ENCODE results near the gene HADHB.

The HADHB gene

DNA sequence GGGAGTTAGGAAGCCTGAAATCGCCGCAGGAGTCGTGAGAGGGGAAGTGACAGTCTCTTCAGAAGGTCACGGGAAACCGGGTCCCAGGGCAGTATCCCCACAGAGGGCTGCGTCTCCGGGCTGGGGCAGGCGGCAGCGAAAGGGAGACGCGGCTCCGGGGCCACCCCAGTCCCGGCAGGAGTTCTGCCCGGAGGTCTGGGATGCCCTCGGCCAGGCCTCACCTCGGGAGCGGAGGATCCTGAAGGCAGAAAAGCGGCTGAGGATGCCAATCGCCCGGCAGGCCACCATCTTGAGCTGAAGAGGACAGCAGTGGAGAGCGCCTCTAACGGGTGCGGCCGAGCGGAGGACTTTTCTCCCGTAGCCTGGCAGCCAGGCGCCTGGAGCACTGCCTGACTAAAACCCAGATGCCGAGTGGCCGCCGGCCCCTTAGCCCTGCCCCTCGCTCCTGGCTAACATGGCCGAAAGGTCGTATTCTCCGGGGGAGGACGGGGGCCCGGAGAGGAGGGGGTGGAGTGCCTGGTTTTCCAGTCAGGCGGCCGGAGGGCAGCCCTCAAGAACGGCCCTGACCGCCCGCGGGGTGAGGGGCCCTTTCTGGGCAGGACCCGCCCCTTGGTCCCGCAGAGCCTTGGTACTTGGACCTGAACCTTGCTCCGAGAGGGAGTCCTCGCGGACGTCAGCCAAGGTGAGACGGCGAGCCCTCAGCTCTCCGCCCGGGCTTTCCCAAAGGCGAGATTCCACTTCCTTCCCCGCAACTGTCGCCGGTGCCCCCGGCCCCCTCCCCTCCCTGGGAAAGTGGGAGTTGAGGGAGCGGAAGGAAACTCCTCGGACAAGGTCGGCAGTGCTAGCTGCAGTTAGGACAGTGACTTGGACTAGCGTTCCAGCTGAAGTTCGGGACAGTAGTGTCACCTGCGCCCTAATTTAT lies at the start of gene HADHB, which contains the start of gene HADHA:
HADHB (plus strand) TSS at position 631 of the 922 bp plus-strand sequence. CDS start 9,316 bp downstream, outside the sequence.
HADHA (minus strand) TSS at position 324 of the 922 bp plus-strand sequence; CDS start at position 288, 36 bp downstream.
- peak; percentile 89 for DNase-seq

DNA sequence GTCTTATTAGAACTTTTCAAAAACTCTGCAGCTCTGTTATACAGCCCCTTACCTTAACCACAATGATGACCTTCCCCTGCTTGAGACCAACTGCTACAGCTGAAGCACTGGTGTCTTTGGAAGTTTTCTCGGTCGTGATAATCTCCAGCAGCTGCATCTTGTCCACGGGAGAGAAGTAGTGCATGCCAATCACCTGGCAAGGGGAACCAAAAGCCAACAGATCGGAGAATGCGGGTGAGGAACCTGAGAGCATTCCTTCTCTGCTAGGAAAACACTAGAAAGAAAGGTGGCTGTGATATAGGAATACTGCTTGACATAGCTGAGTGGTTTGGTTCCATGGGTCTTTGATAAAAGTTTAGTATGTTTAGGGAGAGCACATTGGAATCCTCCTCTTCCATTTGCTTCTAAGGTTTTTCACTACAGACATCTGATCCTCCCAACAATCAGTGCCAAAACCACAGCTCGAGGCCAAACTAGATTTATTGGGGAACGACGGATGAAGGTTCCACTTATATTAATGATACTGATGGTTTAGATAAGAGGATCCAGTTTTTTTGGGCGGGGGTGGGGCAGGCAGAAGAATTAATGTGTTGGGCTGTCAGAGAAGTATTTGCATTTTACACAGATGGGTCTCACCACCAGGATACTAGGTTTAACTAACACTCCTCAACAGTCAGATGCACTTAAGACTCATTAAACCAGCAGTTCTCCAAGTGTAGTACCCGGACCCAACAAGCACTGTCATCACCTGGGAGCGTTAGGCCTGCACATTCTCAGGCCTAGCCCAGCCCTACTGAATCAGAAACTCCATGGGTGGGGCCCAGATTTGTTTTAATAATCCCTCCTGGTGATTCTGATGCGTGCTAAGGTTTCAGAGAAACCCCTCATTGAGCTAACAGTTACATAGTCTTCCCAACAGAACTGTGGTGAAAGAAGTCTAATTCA lies 49.4 kb upstream of the HADHB start:
- DNase-seq: no peak

DNA sequence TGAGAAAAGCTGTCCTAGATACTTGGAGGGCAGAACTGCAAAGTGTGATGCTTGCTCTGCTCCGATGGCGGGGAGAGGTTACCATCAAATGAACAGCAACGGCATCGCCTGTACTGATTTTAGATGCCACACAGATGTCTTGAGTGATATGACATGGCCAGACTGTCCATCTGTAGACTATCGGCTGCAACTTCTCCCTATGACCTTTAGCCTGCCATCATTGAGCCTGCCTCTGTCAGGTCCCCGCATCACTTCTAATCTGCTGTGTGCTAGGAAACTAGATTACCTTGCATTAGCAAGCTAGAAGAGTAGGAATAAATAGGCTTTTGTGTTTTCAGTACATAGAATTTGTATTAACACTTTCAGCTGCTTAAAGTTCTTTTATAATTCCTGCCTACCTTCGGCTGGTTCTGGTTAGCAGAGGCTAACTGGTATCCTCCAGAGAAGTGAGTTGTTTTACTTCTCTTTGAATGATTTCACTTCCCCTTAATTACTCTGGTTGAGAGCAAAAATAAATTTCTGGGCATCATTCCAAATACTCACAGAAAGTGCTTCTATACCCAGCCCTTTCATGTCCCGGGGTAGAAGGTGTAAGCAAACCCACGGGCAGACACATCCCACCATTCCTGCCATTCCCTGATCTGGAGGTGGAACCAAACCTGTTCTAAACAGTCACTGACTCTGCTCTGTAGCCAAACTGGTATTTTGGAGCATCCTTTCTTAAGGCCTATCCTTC lies 47.9 kb upstream of the HADHB start:
- DNase-seq: no peak

DNA sequence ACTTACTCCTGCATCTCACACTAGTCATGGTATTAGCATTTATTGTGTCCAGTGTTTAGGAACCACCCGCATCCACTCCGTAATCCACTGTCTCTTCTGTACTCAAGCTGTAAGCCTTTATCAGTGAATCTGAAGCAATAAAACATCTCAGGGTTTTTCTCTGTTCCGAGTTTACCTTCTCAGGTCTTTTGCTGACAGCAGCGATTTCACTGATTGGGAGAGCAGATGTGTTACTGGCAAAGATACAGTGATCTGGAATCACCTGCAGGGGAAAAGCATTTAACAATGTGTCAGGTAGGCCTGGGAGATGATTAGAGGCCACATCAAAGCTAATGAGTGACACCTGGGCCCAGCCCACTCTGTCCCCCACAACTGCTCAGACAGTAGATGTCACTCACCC lies 47.2 kb upstream of the HADHB start:
- DNase-seq: no peak

DNA sequence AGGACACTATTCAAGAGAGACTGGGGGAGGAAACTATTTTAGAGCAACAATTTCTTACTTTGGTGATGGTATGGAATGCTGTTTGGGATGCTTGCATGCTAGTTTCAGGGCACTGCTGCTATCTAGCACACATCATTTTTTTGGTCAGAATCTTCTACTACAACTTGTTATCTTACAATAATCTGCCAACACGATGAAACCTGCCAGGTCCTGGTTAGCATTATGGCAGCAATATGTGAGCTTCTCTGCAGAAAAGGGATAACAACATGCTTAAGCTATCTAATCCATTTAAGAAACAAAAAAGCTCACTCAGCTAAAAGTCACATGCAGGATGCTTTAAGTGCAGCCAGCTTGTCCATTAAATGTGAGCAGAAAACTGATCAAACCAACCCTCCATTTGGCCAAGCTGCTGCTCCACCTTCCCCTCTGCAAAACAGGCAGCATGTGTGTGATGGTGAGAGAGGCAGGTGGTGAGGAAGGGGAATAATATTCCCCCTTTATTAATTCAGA lies 41.7 kb upstream of the HADHB start:
- no peak for DNase-seq

DNA sequence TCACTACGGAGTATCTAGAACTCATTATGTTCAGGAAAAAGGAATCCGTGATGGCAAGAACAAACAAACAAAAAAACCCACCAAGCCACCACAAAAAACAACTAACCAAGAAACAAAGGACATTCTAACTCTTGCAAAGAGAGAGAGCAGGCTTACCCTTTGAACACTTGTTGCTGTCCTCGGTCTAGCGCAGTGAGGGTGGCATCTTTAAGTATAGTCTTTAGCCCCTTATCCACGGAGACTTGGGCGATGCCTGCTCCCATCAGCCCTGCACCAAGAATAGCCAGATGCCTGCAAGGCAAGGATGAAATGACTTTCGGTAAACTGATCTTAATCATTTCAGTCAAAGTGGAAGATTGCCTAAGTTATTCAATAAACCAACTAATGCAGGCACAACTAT lies 40.8 kb upstream of the HADHB start:
- DNase-seq: no peak

DNA sequence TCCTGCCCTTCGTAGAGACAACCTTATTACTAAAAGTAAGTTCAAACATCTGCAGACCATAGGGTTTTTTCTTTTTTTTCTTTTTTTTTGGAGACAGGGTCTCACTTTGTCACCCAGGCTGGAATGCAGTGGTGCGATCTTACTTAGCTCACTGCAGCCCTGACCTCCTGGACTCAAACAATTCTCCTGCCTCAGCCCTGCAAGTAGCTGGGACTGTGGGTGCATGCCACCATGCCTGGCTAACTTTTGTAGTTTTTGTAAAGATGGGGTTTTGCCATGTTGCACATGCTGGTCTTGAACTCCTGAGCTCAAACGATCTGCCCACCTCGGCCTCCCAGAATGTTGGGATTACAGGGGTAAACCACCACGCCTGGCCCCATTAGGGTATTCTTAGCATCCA lies 32.7 kb upstream of the HADHB start:
- no peak for DNase-seq

DNA sequence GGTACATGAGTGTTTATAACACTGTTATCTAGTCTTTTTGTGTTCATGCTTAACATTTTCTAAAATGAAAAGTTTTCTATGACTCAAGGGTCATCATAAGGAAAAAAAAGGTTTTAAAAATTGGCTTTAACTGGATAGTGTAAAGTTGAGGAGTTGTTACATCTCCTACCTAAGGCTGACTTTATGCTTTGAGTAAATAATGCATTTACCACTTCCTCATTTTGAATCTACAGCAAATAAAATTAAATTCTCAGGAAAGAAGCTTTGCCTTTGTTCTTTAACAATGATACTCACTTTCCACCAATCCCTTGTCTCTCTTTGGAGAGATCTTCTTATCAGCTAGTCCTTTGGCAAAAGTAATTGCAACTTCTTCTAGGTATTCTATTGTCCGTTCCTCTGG lies 30.0 kb upstream of the HADHB start:
- DNase-seq: no peak

DNA sequence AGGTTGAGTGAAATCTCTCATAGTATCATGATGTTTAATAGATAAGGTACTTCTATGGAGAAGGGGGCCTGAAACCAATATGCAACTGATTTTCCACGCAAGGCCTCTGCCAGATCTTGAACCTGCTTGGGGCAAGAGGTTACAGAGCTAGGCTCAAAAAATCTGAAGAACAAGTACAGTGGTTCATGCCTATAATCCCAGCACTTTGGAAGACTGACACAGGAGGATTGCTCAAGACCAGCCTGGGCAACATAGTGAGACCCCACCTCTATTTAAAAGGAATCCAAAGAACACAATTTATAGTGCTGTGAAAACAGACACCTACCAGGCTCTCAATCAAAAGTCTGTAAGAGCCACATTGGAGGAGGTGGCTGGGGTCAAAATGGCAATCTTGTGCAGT lies 28.9 kb upstream of the HADHB start:
- DNase-seq: no peak

DNA sequence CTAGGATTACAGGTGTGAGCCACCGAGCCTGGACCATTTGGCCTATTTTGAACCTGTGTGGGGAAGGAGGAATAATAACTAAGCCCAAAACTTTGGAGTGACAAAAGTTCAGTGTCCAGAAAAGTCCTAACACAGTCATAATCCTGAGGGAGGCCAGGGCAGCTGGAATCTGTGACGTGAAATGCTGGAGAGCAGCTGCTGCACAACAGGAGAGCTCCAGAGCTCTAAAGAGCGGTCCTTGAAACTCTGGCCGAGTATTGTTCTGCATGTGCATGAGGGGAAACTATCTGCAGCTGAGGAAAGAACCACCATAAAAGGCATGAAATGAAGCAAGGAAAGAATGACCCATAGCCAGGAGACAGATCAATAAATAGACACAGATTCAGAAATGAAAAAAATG lies 28.2 kb upstream of the HADHB start:
- no peak for DNase-seq

DNA sequence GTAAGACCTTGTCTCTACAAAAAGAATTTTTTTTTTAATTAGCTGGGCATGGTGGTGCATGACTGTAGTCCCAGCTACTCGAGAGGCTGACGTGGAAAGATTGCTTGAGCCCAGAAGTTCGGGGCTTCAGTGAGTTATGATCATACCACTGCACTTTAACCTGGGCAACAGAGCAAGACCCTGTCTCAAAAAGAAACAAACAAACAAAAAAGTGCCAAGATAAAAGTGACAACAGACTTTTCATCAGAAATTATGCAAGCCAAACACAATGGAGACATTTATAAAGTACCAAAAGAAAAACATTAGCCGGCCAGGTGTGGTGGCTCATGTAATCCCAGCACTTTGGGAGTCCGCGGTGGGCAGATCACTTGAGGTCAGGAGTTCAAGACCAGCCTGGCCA lies 27.0 kb upstream of the HADHB start:
- DNase-seq: no peak

DNA sequence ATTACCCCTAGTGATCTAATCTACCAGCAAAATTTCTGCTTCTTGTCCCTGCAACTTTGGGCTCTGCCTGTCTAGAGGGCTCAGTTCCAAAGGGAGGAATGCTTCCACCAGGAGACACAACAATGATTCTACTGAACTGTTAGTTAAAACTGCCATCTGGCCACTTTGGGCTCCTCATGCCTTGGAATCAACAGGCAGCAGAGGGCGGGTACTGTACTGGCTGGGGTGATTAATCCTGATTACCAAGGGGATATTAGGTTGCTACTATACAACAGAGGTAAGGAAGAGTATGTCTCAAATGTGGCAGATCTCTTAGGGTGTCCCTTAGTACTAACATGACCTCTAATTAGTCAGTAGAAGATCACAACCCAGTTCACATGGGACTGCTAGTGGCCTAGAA lies 21.7 kb upstream of the HADHB start:
- no peak for DNase-seq

DNA sequence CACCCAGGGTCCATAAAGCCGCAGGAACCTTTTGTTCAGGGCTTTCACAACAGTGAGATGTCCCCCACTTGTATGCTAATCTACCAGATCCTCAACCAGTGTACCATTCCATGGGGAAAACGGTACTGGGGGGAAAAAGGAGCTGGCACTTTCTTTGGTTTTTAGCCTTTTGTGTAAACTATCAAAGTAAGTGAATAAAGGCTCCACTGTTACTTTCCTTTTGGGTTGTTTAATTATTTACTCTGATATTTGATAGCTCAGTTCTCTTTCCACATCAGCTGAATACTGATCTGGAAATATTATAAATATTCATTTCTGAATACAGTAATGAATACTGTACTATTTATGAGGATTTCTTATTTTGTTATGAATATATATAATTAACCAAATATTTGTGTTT lies 20.6 kb upstream of the HADHB start:
- no peak for DNase-seq

DNA sequence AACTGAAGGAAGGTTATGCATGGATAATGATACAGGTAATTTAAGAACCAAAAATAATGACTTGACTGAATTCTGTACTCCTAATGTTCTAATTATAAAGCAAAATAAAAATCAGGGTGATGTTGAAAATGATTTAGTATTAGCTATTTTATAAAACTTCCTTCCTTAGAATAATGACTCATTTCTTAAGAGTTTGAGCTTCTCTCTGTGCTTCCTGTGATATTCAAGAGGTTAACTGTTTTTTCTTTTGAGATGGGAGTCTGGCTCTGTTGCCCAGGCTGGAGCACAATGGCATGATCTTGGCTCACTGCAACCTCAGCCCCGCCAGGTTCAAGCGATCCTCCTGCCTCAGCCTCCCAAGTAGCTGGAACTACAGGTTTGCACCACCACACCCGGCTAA lies 15.1 kb upstream of the HADHB start:
- DNase-seq: no peak

DNA sequence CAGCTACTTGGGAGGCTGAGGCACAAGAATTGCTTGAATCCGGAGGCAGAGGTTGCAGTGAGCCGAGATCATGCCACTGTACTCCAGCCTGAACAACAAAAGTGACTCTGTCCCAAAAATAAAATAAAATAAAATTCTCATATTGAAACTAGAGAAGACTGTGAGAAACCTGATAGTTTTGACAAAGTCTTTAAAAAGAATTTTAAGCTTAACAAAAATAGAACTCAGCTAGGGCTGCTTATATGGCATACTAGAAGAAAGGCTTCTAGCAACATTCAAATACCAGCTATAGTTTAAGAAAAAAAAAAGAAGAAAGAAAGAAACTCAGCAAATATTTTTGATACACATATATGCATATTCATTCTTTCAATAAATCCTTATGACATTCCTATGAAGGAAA lies 13.9 kb upstream of the HADHB start:
- no peak for DNase-seq

DNA sequence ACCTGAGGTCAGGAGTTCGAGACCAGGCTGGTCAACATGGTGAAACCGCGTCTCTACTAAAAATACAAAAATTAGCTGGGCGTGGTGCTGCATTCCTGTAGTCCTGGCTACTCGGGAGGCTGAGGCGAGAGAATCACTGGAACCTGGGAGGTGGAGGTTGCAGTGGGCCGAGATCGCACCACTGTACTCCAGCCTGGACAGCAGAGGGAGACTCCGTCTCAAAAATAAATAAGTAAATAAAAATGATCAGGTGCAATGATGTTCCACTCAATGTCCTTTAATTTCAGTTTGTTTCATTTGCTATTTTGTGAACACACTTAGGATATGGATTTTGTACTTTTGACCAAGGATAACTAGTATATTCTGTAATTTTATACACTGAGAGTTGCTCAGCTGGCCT lies 9.7 kb upstream of the HADHB start:
- no peak for DNase-seq

DNA sequence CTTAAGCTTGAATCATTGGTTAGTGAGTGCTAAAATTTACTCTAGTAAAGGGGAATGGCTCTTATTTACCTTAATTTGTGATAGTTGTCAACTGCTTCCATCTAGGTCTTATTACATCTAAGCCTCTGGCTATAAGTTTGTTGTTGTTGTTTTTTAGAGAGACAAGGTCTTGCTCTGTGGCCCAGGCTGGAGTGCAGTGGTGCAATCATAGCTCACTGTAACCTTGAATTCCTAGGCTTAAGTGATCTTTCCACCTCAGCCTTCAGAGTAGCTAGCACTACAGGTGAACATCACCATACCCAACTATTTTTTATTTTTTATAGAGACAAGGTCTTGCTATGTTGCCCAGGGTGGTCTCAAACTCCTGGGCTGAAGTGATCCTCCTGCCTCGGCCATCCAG lies 6.9 kb upstream of the HADHB start:
- DNase-seq: no peak

DNA sequence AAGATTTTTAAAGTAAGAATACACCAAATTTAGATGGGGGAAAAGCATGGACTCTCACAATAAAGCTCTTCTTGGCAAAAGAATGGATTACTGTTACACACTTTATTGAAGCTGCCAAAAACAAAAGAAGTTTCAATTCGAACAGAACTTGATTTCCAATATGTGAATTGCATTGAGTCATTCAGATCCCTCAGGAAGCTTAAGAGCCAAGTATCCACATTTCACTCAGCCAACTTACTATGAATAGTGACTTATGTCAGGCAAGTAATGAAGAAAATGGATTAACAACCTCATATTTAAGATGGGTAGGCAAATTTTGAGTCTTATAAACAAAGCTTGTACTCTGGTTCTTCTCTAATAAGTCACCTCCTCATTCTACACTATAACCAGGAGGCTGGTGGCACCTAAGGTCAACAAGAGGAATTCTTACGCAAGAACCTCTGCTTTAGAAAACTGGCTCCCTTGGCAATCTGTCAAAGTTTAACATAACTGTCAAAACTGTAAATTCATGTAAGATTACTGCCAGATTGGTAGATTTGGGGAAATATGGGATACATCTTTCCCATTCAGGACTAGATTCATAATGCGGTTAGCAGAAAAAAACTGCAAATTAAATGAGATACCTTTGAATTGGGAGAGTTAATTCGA lies 6.3 kb upstream of the HADHB start:
- no peak for DNase-seq

DNA sequence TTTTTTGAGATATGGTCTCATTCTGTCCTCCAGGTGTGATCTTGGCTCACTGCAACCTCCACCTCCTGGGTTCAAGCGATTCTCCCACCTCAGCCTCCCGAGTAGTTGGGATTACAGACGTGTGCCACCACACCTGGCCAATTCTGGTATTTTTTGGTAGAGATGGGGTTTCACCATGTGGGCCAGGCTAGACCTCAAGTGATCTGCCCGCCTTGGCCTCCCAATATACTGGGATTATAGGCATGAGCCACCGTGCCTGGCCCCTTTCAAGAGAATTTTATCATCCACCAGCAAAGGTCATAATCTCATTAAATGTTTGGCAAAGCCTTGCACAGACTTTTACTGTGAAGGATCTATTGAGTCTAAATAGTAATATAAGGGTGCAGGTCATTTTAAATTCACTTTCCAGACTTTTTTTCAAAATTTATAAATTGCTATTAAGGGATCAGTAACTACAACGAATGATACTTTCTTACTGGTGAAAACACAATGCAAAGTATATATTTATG lies 2.8 kb upstream of the HADHB start:
- DNase-seq: no peak

DNA sequence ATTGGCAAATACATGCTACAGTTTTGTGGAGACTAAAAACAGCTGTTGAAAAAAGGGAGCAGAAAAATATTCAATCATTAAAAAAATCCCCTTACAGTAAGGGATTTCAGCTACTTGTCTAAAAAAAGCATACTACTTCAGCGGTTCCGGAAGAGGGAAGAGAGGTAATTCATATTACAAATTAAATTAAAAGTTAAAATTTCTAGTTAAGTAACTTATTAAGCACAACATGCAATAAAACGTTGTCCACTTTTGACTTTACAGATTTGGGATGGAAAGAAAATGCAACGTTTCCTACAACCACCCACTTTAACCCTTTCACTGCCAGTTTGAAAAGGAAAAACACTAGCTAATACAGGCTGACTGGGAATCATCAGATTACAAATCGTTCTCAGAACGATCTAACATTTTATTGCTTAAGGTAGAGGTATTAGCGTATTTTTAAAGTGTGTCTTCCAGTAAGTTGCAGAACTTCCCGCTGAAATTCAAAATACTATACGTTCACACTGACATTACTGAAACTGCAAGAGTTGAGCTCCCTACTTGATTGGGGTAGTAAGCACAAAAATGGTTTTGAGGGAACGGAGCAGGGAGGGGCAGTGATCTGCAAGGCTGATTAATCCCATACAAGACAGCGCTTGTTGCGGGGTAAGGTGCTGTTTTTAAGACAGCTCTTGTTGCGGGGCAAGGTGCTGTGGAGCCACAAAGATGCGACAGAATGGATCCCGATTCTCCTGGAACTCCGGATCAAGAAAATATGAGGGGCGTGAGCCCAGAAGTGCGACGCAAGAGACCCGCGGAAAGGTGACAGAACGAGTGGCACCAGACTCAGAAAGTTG lies 1.1 kb upstream of the HADHB start:
- DNase-seq: no peak

DNA sequence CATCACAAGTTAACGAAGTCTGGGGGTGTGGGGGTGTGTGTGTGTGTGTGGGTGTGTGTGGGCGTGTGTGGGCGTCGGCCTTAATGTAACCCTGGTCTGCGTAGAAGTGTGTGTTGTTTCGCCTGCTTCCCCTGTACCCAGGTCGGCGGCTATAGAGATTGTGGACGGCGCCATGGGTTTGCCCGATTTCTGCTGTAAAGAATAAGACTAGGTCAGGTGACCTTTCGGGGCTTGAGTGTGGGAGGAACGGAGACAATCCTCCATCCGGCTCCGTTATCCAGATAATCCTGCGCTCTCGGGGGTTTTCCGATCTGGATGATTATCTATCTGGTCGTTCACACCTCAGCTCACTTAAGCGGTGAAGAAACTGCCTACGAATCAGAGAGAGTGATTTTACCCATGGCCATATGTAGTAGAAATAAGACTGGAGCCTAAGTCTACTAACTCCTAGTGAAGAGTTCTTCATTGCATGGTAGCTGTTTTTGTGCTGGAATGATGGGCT lies 543 bp downstream of the HADHB start:
- DNase-seq: no peak
